ENCODE measurements around the gene TXK. TPM values are rescaled to one million over a fixed set of nuclear protein-coding genes. Genes with fewer than 3 reads are reported as not detected.

The TXK gene
- total RNA-seq, 1 experiment from 2014 or later = 1.7 TPM

- DNase-seq (ENCODE audit: low read depth, low spot score) (no peak), ATAC-seq (no peak)
- no peak overlapping the region for H2AFZ ChIP-seq (ENCODE audit: low read depth, low read length, poor library complexity, severe bottlenecking)
- H3K4me3 ChIP-seq (replicated peaks in 1 of 2; ENCODE audit: low read depth in 1 of 2, low read length in 2 of 2) = no peak overlapping the region
- H3K27ac ChIP-seq (ENCODE audit: low read depth, low read length) = no peak overlapping the region
- no peaks in the 10 kb centered on the region for H3K9me2 ChIP-seq (ENCODE audit: insufficient read depth)
- ChIA-PET POLR2A (no interaction called here), CTCF (interaction anchor here (1.2 kb wide), 1 partner anchor 11 kb away, joined by 4 read pairs; no protein-coding TSS in a partner anchor), RAD21 (ENCODE audit: low non-redundant PET in 1 of 2, low total read pairs in 2 of 2, uncharacterized antibody in 2 of 2, unreplicated experiment in 2 of 2) (no interaction called here)
- intact Hi-C loops (cut with micrococcal nuclease) = no loop called here
- BruUV-seq (replicated peaks) = no TSS peak
- H3K9me3 ChIP-seq (ENCODE audit: control insufficient read depth in 1 of 2, insufficient read depth in 1 of 2, low read depth in 1 of 2, low read length in 2 of 2) = no peaks in the 10 kb centered on the region
- H3K4me1 ChIP-seq (ENCODE audit: control insufficient read depth in 1 of 2, insufficient read depth in 2 of 2, low read length in 2 of 2) = no peaks in the 10 kb centered on the region
- H3K79me2 ChIP-seq (ENCODE audit: insufficient read depth, low read length) = no peaks in the 10 kb centered on the region
- H3K9ac ChIP-seq (ENCODE audit: low read length) = no peak overlapping the region
- no peaks in the 10 kb centered on the region for H3K27me3 ChIP-seq (ENCODE audit: insufficient read depth, low read length)
- H3K4me2 ChIP-seq (ENCODE audit: low read length) = no peak overlapping the region
- no peak for TF ChIP-seq CBX3 (IDR thresholded peaks at IDR 0.05; ENCODE audit: low read depth)
- TF ChIP-seq ELF1 (IDR thresholded peaks at IDR 0.05; ENCODE audit: borderline replicate concordance, low read depth) = no peak
- TF ChIP-seq JUND (IDR thresholded peaks at IDR 0.05) = no peak
- TF ChIP-seq CEBPB (IDR thresholded peaks at IDR 0.05; ENCODE audit: low read depth) = no peak
- TF ChIP-seq SIN3A (IDR thresholded peaks at IDR 0.05; ENCODE audit: low read depth) = no peak
- TF ChIP-seq, protein P1, sequence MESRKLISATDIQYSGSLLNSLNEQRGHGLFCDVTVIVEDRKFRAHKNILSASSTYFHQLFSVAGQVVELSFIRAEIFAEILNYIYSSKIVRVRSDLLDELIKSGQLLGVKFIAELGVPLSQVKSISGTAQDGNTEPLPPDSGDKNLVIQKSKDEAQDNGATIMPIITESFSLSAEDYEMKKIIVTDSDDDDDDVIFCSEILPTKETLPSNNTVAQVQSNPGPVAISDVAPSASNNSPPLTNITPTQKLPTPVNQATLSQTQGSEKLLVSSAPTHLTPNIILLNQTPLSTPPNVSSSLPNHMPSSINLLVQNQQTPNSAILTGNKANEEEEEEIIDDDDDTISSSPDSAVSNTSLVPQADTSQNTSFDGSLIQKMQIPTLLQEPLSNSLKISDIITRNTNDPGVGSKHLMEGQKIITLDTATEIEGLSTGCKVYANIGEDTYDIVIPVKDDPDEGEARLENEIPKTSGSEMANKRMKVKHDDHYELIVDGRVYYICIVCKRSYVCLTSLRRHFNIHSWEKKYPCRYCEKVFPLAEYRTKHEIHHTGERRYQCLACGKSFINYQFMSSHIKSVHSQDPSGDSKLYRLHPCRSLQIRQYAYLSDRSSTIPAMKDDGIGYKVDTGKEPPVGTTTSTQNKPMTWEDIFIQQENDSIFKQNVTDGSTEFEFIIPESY (IDR thresholded peaks at IDR 0.05; ENCODE audit: extremely low read depth, insufficient replicate concordance, low read length) = no peak
- no peak for TF ChIP-seq POLR2A (IDR thresholded peaks at IDR 0.05; ENCODE audit: borderline replicate concordance, extremely low read depth, insufficient read depth, insufficient read length)
- TF ChIP-seq, protein P2, sequence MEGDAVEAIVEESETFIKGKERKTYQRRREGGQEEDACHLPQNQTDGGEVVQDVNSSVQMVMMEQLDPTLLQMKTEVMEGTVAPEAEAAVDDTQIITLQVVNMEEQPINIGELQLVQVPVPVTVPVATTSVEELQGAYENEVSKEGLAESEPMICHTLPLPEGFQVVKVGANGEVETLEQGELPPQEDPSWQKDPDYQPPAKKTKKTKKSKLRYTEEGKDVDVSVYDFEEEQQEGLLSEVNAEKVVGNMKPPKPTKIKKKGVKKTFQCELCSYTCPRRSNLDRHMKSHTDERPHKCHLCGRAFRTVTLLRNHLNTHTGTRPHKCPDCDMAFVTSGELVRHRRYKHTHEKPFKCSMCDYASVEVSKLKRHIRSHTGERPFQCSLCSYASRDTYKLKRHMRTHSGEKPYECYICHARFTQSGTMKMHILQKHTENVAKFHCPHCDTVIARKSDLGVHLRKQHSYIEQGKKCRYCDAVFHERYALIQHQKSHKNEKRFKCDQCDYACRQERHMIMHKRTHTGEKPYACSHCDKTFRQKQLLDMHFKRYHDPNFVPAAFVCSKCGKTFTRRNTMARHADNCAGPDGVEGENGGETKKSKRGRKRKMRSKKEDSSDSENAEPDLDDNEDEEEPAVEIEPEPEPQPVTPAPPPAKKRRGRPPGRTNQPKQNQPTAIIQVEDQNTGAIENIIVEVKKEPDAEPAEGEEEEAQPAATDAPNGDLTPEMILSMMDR (IDR thresholded peaks at IDR 0.05 in 2 of 3, conservative IDR thresholded peaks at IDR 0.05 in 1 of 3; ENCODE audit: borderline replicate concordance in 1 of 3, insufficient read depth in 1 of 3, low read depth in 2 of 3, low read length in 2 of 3) = no peak
- no peak for TF ChIP-seq RAD21 (IDR thresholded peaks at IDR 0.05; ENCODE audit: low read depth)
- H3K36me3 ChIP-seq (ENCODE audit: control insufficient read depth in 1 of 2, insufficient read depth in 2 of 2, low read length in 2 of 2) = no peaks in the 10 kb centered on the region
- no peaks in the 10 kb centered on the region for H4K20me1 ChIP-seq (ENCODE audit: insufficient read depth)
These were observed 4.5 kb upstream of the TXK start for GRCh38 chr4:48138511-48138910.

All from HCT116 (cell line).